ENCODE results near the gene SPANXN1. TPM values are rescaled to one million over a fixed set of nuclear protein-coding genes. Genes with fewer than 3 reads are reported as not detected.

The SPANXN1 gene
- not detected in 2 replicates for total RNA-seq

GRCh38 chrX:145247203-145247602 lies at the start of gene SPANXN1:
Gene SPANXN1, plus strand, starts transcription at chrX:145247503. Its CDS starts 84 bp downstream, at chrX:145247587.

Measured in bladder microvascular endothelial cell (primary cell).